GM21619 (cell line): Measurements from ENCODE around the gene RFC1.
"Not testable (repeated sequence)": the region's sequence is repeated elsewhere in the genome, so short reads cannot be mapped to it uniquely, and the experiment has no call there.

Source experiments
- ATAC-seq: cut with Tn5 transposase; IDR thresholded peaks from one replicate; pipeline ENCODE4 v1.9.1; 2021; ENCODE audit not compliant: unreplicated experiment

RFC1 gene

GRCh38 chr4:39312816-39313215, 53.3 kb downstream of the RFC1 start:
- ATAC-seq, result no peak

GRCh38 chr4:39308611-39309010, 57.6 kb downstream of the RFC1 start:
- no peak for ATAC-seq

- ATAC-seq, result no peak
These were observed 60.1 kb downstream of the RFC1 start for GRCh38 chr4:39305912-39306677.

DNA sequence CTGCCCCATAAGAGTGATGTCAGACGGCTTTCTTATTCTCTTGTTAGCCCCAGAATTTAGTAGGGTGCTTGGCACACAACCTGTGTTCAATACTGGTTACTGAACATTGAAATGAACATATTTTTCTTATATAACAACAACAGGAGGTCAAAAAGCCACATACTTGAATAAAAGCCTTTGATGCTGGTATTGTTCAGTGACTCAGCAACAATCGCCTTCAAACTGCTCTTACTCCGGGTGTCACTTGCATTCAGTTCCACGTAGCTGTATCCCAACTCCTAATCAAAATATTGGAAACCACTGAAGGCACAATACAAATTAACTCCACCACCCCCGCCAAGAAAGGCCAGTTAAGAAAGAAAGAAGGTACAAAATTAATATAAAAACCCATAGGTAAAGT, 61.5 kb downstream of the RFC1 start:
- ATAC-seq, result no peak

- ATAC-seq, result no peak
These were observed 62.3 kb downstream of the RFC1 start for GRCh38 chr4:39303871-39304270.

DNA sequence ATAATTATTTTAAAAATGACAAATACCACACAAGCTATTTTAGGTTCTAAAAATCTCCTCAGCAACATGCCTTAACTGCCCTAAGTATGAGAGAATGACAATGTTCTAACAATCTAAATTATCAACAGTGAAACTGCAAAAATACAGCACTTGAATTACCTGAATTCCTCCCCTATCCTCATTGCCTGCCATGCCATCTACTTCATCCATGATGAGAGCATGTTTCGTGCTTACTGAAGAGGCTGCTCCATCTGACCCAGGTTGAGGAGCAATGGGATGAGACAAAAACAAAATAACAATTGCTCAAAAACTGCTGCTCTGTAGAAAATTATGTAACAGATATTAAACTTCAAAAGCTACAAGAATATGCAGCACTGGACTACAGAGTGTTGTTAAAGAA, 63.3 kb downstream of the RFC1 start:
- no peak for ATAC-seq

DNA sequence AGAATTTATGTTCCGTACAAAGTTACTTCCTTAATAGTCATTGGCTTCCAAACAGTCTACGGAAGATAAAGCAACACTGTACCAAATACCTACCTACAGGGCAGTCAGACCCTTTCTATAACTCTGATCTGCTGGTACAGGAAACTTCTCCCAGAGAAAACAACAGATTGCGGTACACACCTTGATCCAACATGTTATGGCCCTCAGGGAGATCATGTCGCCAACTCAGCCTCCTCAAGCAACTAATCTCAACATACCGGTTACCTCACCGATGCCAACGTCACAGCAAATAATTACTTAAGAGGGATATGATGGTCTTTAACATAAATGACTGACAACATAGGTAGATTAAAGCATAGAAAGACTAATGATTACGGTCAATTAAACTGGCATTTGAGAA, 70.4 kb downstream of the RFC1 start:
- ATAC-seq, result no peak

DNA sequence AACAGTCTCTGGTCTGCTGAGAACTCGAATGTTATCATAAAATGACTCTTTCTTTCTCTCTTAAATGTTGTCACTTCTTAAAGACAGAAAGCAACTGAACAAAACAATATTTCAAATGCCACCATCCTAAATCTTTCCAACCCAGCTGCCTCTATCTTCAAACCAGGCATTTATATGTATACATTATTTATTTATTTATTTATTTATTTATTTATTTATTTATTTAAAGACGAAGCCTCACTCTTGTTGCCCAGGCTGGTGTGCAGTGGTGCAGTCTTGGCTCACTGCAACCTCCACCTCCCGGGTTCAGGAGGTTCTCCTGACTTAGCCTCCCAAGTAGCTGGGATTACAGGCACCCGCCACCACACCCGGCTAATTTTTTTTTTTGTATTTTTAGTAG, 73.7 kb downstream of the RFC1 start:
- ATAC-seq, result not testable (repeated sequence)

- no peak for ATAC-seq
These were observed 74.5 kb downstream of the RFC1 start for GRCh38 chr4:39291686-39292085.

DNA sequence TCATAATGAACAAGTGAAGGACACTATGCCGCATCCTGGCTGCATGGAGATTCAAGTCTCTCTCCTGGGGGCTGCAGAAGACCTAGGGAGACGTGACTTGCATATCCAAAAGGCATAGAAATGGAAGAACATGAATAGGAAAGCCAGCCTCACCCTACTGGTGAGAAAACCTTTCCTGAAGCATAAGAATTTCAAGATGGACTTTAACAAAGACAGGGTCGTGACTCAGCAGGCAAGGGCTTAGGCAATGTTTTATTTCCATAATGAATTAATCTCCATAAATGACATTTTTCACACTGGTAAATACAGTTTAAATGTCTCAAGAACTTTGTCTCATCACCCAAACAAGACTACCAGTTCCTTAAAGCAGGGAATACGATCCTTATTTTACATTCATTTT, 78.9 kb downstream of the RFC1 start:
- no peak for ATAC-seq

DNA sequence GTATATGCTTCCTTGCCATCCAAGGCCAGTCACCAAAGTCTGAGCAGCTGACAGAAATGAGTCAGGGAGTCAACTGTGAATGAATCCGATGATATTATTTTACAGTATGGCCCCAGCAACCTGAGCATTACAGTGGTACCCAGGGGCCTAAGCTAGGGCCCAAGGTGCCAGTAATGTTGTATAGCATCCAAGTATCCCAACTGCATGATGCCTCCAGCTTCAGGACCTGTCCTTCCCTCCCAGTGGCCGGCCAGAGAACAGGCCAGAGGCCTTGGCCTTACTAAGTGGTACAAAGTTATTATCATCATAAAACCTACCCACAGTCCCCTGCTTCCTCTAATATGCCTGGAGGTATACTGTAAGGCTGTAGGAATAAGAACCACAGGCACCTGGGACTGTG, 79.9 kb downstream of the RFC1 start:
- no peak for ATAC-seq

DNA sequence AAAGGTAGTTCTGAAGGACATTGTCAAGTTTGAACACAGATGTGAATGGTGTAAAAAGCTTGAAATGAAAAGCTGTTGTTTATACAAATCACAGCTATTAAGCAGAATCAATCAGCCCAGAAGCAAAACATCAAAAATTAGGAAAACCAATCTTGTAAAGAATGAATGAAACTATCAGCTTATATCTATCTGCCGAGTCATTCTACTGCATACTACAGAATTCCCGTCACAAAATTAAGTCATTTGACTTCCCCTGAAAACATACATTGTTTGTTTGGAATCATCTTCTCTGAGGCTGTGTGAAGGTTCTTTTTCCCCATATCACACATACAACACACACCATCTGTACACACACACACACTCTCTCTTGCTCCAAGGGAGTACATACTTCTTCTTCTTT, 80.3 kb downstream of the RFC1 start:
- ATAC-seq, result no peak

DNA sequence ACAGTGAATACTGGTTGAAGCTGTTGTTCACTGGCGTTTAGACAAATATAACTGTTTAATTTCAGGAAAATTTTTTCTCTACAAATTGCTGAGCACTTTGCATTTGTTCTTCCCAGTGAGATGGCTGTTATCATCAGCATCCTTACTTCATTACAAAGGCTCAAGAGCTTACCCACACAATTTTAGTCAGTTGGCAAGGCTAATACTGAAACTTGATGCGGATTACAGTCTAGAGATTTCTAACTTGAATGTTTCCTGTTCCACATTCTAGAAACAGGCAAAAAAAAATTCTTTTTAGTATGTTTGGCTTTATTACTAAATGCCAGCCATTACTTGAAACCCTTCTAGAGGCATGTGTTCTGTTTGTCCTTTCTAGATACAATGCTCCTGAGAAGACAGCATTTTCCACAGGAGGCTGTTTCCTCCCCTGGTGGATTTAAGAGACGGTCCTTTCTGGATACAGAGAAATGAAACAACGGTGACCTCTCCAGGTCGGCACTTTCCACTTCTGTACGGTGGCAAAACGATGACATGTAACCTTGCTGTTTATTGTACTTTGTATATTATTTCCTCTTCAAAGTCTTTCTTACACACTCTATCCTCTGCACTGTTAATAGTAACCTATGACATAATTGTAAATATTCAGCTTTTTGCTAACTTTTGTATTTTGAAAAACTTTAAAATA, 80.9 kb downstream of the RFC1 start:
- no peak for ATAC-seq

- no peak for ATAC-seq
These were observed 85.4 kb downstream of the RFC1 start for GRCh38 chr4:39280770-39281169.

- no peak for ATAC-seq
These were observed 86.7 kb downstream of the RFC1 start for GRCh38 chr4:39279416-39279815.

DNA sequence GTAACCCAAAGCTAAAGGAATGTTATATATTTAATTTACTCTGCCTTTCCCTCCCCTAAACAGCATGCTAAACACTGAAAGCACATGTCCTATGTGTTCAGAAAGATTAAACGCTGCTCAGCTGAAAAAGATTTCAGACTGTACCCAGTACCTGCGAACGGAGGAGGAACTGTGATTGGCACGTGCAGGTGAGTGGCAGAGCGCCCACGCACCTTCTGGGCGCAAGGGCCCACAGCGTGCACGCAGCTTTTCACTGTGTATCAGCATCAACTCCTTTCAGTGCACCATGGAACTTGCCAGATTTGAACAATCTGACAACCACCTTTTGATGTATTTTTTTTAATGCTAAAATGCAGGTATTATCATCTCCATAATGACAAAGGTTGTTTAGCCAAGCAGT, 87.7 kb downstream of the RFC1 start:
- no peak for ATAC-seq

- not testable (repeated sequence) for ATAC-seq
These were observed 88.5 kb downstream of the RFC1 start for GRCh38 chr4:39277661-39278060.

DNA sequence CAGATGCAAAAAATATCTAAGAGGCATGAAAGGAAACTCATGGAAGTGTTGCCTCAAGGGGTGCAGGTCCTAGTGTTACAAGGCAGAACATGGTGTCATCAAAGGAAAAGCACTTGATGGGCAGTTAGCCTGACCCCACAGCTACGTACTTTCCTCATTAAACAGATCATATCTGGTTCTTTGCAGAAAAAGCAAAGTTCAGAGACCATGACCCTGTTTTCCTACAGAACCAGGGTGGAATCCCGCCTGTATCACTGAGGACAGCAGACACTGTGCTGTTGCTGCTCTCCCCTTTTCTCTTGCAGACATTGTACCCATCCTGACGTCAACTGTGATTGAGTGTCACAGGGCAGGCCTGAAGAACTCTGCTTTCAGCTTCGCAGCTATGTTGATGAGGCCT, 91.7 kb downstream of the RFC1 start:
- no peak for ATAC-seq

DNA sequence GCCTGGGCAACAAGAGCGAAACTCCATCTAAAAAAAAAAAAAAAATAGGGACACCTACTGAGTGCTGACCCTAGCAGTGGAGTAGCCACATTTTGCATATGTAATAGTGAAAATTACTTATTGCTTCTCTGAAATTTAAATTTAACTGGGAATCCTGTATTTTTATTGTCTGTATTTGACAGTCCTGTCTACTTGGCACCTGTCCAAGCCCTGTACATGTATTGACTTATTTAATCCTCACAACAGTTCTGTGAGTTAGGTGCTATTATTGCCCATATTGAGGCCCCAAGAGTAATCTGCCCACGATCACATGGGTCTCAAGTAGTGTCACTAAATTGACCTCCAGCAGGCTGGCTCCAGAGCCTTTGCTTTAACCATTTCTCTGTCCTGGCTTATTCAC, 102.3 kb downstream of the RFC1 start:
- ATAC-seq, result no peak

GRCh38 chr4:39259571-39260330, 106.4 kb downstream of the RFC1 start:
- no peak for ATAC-seq

DNA sequence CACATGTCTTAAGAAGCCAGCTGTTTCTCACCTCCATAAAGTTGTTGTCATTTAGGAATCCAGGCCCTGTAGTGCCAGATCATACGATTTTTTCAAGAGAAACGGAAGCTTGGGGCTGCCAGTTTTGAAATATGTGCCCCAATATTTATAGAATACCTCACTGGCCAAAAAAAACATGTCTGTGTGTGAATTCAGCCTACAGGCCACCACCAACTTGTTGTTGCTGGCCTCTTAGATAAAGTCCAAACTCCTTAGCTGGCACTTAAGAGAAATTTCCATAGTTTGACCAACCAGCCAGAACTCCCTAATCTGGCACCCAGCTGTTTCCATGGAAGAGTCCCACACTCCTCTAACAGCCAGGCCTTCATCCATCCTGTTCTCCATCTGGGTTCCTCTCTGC, 109.7 kb downstream of the RFC1 start:
- ATAC-seq, result no peak

GRCh38 chr4:39255871-39256270, 110.3 kb downstream of the RFC1 start:
- ATAC-seq, result no peak
